ENCODE measurements around the gene COL18A1. TPM values are rescaled to one million over a fixed set of nuclear protein-coding genes. Genes with fewer than 3 reads are reported as not detected.
"Not testable (repeated sequence)": the region's sequence is repeated elsewhere in the genome, so short reads cannot be mapped to it uniquely, and the experiment has no call there.

COL18A1 gene
- total RNA-seq, 1 donor from 2014 or later: 535 TPM

DNA sequence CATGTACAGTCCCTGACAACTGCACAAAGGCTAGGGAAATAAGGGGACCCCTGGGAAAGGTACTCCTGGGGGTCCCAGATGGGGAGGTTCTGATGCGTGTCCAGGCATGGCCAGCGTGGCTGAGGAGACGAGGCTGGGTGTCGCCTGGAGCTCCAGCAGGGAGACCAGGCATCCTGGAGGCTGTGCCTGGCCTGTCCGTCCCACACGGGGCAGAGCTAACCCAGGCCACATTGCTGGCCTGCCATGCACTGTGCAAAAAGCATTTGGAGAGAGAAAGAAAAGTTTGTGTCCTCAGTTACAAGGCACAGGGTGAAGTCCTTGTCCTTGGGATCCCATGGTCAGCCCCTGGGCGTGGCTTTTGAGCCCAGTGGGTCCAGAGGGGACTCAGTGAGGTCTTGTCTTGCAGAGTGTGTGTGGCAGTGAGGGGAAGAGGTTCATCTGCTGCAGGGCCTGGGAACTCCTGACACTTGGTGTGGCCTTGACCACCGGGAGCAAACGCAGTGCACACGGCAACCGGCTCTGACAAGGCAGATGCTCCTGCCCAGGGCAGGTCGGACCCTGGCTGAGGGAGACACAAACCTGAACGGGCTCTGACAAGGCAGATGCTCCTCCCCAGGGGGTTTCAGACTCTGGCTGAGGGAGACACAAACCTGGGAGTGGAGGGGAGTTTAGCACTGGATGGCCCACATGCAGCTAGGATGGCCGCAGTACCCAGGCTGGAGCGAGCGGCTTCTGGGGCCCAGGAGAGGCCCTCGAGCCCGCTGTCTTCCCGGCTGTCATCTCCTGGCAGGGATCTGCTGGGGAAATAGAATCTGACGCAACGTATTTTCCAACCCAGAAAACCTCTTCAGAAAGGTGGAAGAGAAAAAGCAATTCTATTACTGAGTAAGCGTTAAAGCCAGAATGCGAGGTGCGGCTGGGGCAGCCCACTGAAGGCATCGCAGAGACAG lies 37.3 kb upstream of the COL18A1 start:
- DNase-seq (ENCODE audit: low read depth): no peak
- H3K4me3 ChIP-seq (ENCODE audit: low read depth, low read length): no peak overlapping the region
- TF ChIP-seq, protein P1, sequence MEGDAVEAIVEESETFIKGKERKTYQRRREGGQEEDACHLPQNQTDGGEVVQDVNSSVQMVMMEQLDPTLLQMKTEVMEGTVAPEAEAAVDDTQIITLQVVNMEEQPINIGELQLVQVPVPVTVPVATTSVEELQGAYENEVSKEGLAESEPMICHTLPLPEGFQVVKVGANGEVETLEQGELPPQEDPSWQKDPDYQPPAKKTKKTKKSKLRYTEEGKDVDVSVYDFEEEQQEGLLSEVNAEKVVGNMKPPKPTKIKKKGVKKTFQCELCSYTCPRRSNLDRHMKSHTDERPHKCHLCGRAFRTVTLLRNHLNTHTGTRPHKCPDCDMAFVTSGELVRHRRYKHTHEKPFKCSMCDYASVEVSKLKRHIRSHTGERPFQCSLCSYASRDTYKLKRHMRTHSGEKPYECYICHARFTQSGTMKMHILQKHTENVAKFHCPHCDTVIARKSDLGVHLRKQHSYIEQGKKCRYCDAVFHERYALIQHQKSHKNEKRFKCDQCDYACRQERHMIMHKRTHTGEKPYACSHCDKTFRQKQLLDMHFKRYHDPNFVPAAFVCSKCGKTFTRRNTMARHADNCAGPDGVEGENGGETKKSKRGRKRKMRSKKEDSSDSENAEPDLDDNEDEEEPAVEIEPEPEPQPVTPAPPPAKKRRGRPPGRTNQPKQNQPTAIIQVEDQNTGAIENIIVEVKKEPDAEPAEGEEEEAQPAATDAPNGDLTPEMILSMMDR (conservative IDR thresholded peaks at IDR 0.05; ENCODE audit: low read depth, low read length): no peak

DNA sequence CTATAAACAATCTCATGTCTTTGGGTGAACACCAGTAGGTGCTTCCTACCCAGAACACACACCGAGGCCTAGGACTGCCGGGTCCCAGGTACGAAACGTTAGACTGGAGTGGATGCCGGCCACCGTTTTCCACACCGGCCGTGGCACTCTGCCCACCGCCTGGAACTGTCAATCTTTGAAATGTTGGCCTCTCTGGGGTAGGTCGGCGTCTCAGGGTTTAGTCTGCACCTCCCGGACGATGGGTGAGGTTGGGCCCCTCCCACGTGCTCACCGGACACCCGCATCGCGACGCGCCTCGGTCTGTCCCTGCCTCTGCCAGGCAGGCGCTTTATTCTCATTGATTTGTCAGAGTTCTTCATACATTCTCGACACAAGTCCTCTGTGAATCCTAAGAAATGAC lies 35.9 kb upstream of the COL18A1 start:
- not testable (repeated sequence) for H3K4me3 ChIP-seq (ENCODE audit: low read depth, low read length); DNase-seq (ENCODE audit: low read depth)

DNA sequence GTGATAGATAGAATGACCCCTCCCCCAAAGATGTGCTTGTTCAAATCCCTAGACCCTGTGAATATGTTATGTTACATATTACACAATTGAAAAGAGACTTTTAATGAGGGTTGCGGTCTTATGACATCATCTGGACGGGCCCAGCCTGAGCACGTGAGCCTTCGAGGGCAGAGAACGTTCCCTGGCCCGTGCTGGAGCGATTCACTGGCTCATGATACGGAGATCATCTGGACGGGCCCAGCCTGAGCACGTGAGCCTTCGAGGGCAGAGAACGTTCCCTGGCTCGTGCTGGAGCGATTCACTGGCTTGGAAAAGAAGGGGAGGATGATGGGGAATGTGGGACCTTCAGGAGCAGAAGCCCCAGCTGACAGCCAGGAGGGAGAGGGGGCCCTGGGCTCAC lies 34.4 kb upstream of the COL18A1 start:
- DNase-seq (ENCODE audit: low read depth): no peak
- TF ChIP-seq, protein P1 (conservative IDR thresholded peaks at IDR 0.05; ENCODE audit: low read depth, low read length): no peak
- H3K4me3 ChIP-seq (ENCODE audit: low read depth, low read length): peak overlapping the region; percentile 7

DNA sequence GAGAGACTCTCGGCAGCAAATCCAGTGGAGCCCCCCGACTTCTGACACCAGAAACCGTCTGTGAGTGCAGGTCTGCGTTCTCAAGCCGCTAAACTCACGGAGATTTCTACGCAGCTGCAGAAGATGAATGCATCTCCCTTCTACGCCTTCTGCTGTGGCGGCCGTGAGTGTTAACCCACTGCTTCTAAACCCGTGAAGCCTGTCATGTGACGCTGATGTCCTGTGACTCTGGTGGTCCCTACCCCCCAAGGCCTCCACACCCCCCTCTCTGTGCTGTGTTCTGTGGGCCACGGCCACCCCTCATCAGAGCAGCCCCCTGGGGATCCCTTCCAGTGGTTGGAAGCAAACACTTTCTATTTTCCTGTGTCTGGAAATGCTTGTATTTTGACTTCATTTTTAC lies 33.9 kb upstream of the COL18A1 start:
- no peak for DNase-seq (ENCODE audit: low read depth)
- TF ChIP-seq, protein P1 (conservative IDR thresholded peaks at IDR 0.05; ENCODE audit: low read depth, low read length): no peak
- H3K4me3 ChIP-seq (ENCODE audit: low read depth, low read length): peak overlapping the region; percentile 7

DNA sequence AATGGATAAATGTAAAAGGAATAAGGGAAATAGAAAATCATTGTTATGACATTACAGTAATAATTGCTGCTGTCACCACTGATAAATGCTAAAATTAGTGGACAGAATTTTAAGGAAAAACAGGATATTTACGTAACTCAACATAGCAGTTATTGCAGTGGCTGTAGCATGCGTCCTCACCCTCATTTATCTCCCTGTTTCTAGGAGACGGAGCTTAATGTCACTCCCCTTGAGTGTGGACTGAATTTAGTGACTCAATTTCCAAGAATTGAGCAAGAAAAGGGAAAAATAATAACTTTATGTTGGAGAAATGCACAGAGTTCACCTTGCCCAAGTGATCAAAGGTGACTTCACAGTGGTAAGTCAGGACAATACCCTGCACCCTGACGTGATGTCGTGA lies 33.3 kb upstream of the COL18A1 start:
- DNase-seq (ENCODE audit: low read depth): no peak
- no peak overlapping the region for H3K4me3 ChIP-seq (ENCODE audit: low read depth, low read length)
- TF ChIP-seq, protein P1 (conservative IDR thresholded peaks at IDR 0.05; ENCODE audit: low read depth, low read length): no peak

DNA sequence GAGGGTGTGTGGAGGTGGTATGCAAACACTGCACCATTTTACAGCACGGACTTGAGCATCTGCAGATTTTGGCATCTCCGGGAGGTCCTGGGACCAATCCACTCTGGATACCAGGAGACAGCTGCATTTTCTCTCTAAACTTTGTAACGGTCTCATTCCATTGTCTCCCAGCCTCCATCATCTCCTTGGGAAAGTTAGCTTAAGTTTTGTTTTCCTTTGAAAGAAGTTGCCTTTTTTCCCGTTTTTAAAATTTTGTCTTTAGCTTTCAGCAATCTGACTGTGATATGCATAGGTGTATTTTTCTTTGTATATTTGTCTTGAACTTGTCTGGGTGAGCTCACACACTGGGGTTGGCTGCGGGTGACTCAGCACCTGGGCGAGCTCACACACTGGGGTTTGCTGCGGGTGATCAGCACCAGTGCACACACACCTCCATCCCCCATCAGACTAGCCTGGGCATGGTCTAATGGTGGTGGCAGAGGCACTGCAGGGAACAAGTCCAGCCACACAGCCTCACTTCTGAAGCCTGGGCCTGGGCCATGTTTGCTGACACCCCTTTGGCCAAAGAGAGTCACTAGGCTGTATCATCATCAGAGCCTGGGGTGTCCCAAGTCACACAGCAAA lies 32.1 kb upstream of the COL18A1 start:
- TF ChIP-seq, protein P1 (conservative IDR thresholded peaks at IDR 0.05; ENCODE audit: low read depth, low read length): no peak
- H3K4me3 ChIP-seq (ENCODE audit: low read depth, low read length): no peak overlapping the region

DNA sequence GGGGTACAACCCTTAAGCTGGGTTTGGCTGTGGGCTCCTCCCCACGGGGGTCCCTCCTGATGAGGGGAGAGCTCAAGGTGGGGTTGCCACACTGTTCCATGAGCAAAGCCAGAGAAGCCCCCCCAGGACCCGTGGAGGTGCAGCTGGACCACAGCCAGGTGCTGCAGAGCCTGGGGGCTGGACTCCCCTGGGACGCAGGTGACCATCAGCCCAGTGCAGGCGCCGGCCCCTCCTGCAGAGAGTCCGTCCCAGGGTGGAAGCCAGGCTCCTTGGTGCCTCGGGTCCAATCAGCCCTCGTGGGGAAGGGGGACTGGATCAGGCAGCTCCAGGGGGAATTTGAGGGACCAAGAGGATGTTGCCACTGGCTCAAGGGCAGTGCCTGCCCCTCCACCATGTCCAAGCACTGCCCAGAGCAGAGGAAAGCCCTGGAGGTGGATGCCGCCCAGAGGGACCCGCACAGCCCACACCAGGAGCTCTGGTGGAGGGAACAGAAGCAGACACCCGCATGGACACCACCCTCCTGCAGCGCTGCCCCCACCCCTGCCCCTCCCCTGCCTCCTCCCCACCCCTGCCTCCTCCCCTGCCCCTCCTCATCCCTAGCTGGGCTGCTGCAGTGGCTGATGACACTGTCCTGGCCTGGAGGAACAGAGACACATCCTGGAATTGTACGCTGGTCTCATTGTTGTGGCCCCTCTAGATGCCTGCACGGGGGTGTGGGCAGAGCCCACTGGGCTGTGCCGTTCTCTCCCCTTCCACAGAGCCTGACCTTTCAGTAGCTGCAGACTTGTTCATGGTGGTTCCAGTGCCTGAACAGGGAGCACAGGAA lies 30.8 kb upstream of the COL18A1 start:
- H3K4me3 ChIP-seq (ENCODE audit: low read depth, low read length): no peak overlapping the region
- TF ChIP-seq, protein P1 (conservative IDR thresholded peaks at IDR 0.05; ENCODE audit: low read depth, low read length): no peak
- no peak for DNase-seq (ENCODE audit: low read depth)

More for the DNA sequence above, 32.1 kb upstream of the COL18A1 start:
- DNase-seq (ENCODE audit: low read depth): no peak

All from epithelial cell of proximal tubule (primary cell).